Testis (tissue), 2 donors: Measurements from ENCODE around the gene HTR2B.

Experiments
- CTCF ChIP-seq, 3 experiments: fragments of 450-650 bp in 2 of 3; fragments of 200-600 bp in 1 of 3; sonication (generic) in 1 of 3; IDR thresholded peaks; one replicate each; pipeline ENCODE4 v1.5.1; 2016 to 2019; ENCODE audit warnings: antibody characterized with exemption in 3 of 3, mild to moderate bottlenecking in 2 of 3, moderate library complexity in 1 of 3
- POLR2A ChIP-seq: fragments of 450-650 bp; IDR thresholded peaks from one replicate; pipeline ENCODE4 v1.6.1; 2017; ENCODE audit warnings: antibody characterized with exemption, mild to moderate bottlenecking, moderate library complexity

- TF ChIP-seq CTCF (IDR thresholded peaks at IDR 0.05) = no peak
- no peak for TF ChIP-seq POLR2A
Observed at GRCh38 chr2:231133365-231134099, 8.7 kb upstream of the HTR2B start.
